Measurements from ENCODE around the gene MUS81. TPM values are rescaled to one million over a fixed set of nuclear protein-coding genes. Genes with fewer than 3 reads are reported as not detected.
"Not testable (repeated sequence)": the region's sequence is repeated elsewhere in the genome, so short reads cannot be mapped to it uniquely, and the experiment has no call there.

The MUS81 gene
- total and polyA plus RNA-seq, 12 donors = 20.3 to 111 (median 31.7) TPM

DNA sequence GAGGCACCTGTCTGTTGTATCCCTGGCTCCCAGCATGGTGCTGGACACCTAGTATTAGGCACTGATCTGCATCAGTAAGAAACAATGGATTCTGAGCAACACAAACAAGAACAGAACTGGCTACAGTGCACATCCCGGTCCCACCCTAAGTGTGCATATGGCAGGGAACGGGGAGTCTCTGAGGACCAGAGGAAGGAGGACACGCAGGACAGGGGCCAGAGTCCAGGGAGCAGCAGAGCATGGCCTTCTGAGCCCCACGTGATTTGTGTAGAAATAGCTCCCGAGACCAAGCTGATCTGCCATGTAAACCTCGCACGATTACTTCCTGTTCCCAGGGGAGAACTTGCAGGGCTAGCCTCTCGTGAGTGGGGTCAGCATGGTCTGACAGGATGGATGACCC, 39.1 kb upstream of the MUS81 start:
- no peak overlapping the region for H3K27ac ChIP-seq
- ATAC-seq (no peak), DNase-seq (no peak)
- H3K27me3 ChIP-seq = no peaks in the 10 kb centered on the region
- TF ChIP-seq, protein P1, sequence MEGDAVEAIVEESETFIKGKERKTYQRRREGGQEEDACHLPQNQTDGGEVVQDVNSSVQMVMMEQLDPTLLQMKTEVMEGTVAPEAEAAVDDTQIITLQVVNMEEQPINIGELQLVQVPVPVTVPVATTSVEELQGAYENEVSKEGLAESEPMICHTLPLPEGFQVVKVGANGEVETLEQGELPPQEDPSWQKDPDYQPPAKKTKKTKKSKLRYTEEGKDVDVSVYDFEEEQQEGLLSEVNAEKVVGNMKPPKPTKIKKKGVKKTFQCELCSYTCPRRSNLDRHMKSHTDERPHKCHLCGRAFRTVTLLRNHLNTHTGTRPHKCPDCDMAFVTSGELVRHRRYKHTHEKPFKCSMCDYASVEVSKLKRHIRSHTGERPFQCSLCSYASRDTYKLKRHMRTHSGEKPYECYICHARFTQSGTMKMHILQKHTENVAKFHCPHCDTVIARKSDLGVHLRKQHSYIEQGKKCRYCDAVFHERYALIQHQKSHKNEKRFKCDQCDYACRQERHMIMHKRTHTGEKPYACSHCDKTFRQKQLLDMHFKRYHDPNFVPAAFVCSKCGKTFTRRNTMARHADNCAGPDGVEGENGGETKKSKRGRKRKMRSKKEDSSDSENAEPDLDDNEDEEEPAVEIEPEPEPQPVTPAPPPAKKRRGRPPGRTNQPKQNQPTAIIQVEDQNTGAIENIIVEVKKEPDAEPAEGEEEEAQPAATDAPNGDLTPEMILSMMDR (IDR thresholded peaks at IDR 0.05) = no peak
- peaks cover 0 to 14% (median 8%) of the 10 kb centered on the region in 9 donors for H3K4me1 ChIP-seq
- H3K4me3 ChIP-seq = no peak overlapping the region
- H3K9me3 ChIP-seq = no peaks in the 10 kb centered on the region
- 50 to 56% methylated on average over 8 of the region's 8 CpGs for WGBS, 2 donors
- intact Hi-C loops (cut with DNase I) = no loop called here
- H3K36me3 ChIP-seq = no peaks in the 10 kb centered on the region

GRCh38 chr11:65822776-65823528, 37.3 kb upstream of the MUS81 start:
- DNase-seq (no peak), ATAC-seq (no peak)
- Histone ChIP-seq H3K27me3 (no peaks in the 10 kb centered on the region), H3K4me3 (no peak overlapping the region), H3K27ac (no peak overlapping the region), H3K36me3 (no peaks in the 10 kb centered on the region), H3K4me1 (peaks cover 0 to 4% (median 0%) of the 10 kb centered on the region in 9 donors), H3K9me3 (no peaks in the 10 kb centered on the region)
- WGBS, 2 donors = 81 to 83% methylated on average over 15 of the region's 15 CpGs
- intact Hi-C loops (cut with DNase I) = no loop called here
- TF ChIP-seq, protein P1 (IDR thresholded peaks at IDR 0.05) = no peak

DNA sequence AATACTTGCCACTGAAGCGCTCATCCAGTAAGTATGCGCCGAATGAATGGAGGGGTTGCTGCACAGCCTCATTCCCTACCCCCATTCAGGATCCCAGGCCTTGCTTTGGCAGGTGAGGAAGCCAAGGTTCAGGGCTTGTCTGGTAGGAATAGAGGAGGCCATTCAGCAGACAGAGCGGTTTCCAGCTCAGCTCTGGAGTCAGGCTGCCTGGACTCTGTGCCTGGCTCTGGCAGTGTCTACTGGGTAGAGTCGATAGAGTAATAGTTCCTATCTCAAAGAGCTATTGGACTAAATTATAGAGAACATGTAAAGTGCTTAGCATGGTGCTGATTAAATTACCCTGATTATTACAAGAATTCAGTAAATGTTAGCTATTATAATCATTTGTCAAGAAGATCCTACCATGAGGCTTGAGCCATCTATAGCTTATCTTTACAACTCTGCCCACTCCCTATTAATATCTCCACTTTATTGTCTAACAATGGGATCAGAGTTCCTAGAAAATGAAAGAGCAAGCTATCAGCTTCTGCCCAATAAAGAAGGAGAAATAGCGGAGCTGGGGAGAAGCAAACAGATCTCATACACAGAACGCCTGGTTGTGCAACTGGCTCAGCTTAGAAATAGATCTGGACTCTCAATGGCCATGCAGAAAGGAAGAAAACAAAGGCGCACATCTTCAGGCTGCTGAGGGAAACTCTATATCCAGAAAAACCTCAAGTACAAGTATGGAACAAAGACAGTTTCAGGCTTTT, 33.1 kb upstream of the MUS81 start:
- TF ChIP-seq, protein P1 (IDR thresholded peaks at IDR 0.05) = no peak
- no peak overlapping the region for H3K4me3 ChIP-seq
- no peaks in the 10 kb centered on the region for H3K9me3 ChIP-seq
- H3K36me3 ChIP-seq = no peaks in the 10 kb centered on the region
- intact Hi-C loops (cut with DNase I) = no loop called here
- H3K4me1 ChIP-seq = no peaks in the 10 kb centered on the region
- ATAC-seq (no peak), DNase-seq (no peak)
- peaks cover 0 to 4% (median 0%) of the 10 kb centered on the region in 7 donors for H3K27me3 ChIP-seq
- WGBS, 2 donors = 86 to 92% methylated on average over 8 of the region's 8 CpGs
- no peak overlapping the region for H3K27ac ChIP-seq

DNA sequence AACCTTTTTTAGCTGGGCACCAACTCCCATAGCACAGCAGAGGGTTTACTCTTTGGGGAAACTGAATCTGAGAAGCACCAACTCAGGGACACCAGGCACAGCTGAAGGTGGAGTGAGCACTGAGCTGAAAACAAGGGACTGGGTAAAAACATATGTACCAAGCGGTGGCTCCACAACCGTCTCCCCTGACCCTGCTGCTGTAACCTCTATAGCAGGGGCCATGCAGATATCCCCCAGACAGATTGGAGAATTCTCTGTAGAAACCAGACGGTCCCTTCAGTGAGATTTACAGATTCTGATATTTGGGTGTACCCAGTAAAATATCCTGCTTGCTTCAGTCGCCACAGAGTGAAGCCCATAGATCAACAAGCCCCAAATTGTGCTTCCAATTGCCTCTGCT, 30.8 kb upstream of the MUS81 start:
- Histone ChIP-seq H3K4me3 (no peak overlapping the region), H3K4me1 (peaks cover 0 to 16% (median 6%) of the 10 kb centered on the region in 9 donors), H3K9me3 (no peaks in the 10 kb centered on the region), H3K27ac (no peak overlapping the region), H3K27me3 (peaks cover 0 to 10% (median 0%) of the 10 kb centered on the region in 7 donors), H3K36me3 (no peaks in the 10 kb centered on the region)
- TF ChIP-seq, protein P1 (IDR thresholded peaks at IDR 0.05) = no peak
- WGBS, 2 donors = 58 to 62% methylated on average over 4 of the region's 4 CpGs
- DNase-seq = no peak
- ATAC-seq = no peak
- intact Hi-C loops (cut with DNase I) = no loop called here

DNA sequence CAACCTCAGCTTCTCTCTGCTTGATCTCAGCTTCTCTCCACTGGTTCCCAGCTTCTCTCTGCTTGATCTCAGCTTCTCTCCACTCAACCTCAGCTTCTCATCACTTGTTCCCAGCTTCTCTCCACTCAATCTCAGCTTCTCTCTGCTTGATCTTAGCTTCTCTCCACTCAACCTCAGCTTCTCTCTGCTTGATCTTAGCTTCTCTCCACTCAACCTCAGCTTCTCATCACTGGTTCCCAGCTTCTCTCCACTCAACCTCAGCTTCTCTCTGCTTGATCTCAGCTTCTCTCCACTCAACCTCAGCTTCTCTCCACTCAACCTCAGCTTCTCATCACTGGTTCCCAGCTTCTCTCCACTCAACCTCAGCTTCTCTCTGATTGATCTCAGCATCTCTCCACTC, 28.0 kb upstream of the MUS81 start:
- peaks cover 0 to 18% (median 6%) of the 10 kb centered on the region in 9 donors for H3K4me1 ChIP-seq
- DNase-seq, H3K4me3 ChIP-seq, H3K9me3 ChIP-seq, H3K36me3 ChIP-seq, H3K27ac ChIP-seq, H3K27me3 ChIP-seq, ATAC-seq: not testable (repeated sequence)
- intact Hi-C loops (cut with DNase I) = loop anchor here in 1 of 10 donors (10.0 kb wide), 1 partner anchor 197 kb away; the partner anchor contains the start of gene SIPA1
